CD8-positive, alpha-beta memory T cell (primary cell): ENCODE measurements around the gene TENM3. TPM values are rescaled to one million over a fixed set of nuclear protein-coding genes. Genes with fewer than 3 reads are reported as not detected.

Source experiments
- CTCF ChIA-PET: fragments of 350-600 bp; sonication (Branson Sonifier 250); formaldehyde crosslinking; loops from one replicate; lab custom pipeline; 2021; ENCODE audit warnings: antibody characterized with exemption; lab: Charles Lee
- POLR2A ChIA-PET: fragments of 350-600 bp; sonication (Branson Sonifier 250); formaldehyde crosslinking; loops from one replicate; lab custom pipeline; 2021; ENCODE audit warnings: antibody characterized with exemption; lab: Charles Lee
- DNase-seq, 5 donors: peaks; one replicate each; pipeline versions ENCODE4 v3.0.0 to v3.0.0-alpha.2; 2020 to 2022; ENCODE audit warnings: mixed read lengths in 1 of 5
- H3K27ac ChIP-seq: one replicate; pipeline ENCODE4 v1.7.0; 2013; ENCODE audit warnings: low read depth, mild to moderate bottlenecking, low read length, moderate library complexity
- H3K27me3 ChIP-seq: 2 replicates; pipeline ENCODE4 v1.7.0; 2013; ENCODE audit warnings: low read length, mild to moderate bottlenecking; ENCODE audit not compliant: insufficient read depth, poor library complexity, severe bottlenecking
- H3K36me3 ChIP-seq: 2 replicates; pipeline ENCODE4 v1.7.0; 2013; ENCODE audit warnings: mild to moderate bottlenecking, low read length, moderate library complexity; ENCODE audit not compliant: insufficient read depth
- H3K4me1 ChIP-seq: 2 replicates; pipeline ENCODE4 v1.7.0; 2013; ENCODE audit warnings: mild to moderate bottlenecking, low read length, moderate library complexity; ENCODE audit not compliant: insufficient read depth
- H3K4me3 ChIP-seq: 2 replicates; pipeline ENCODE4 v1.7.0; 2013; ENCODE audit warnings: mild to moderate bottlenecking, low read length
- H3K9me3 ChIP-seq: 2 replicates; pipeline ENCODE4 v1.7.0; 2013; ENCODE audit warnings: mild to moderate bottlenecking, low read length
- H3K27ac Mint-ChIP-seq, 8 donors: one replicate each; pipeline ENCODE4 v1.8.0; 2020 to 2021; ENCODE audit warnings: mixed read lengths in 8 of 8, mild to moderate bottlenecking in 6 of 8, inconsistent platforms in 3 of 8, moderate library complexity in 3 of 8
- H3K27me3 Mint-ChIP-seq, 2 donors: one replicate each; pipeline ENCODE4 v1.8.0; 2020 to 2021; ENCODE audit warnings: mixed read lengths in 2 of 2, mild to moderate bottlenecking in 1 of 2, moderate library complexity in 1 of 2
- H3K36me3 Mint-ChIP-seq, 3 donors: one replicate each; pipeline ENCODE4 v1.8.0; 2020 to 2021; ENCODE audit warnings: mixed read lengths in 3 of 3, inconsistent platforms in 1 of 3, mild to moderate bottlenecking in 1 of 3
- H3K4me1 Mint-ChIP-seq, 3 donors: one replicate each; pipeline ENCODE4 v1.8.0; 2020 to 2021; ENCODE audit warnings: mixed read lengths in 3 of 3, inconsistent platforms in 1 of 3, mild to moderate bottlenecking in 1 of 3
- H3K4me3 Mint-ChIP-seq, 7 donors: one replicate each; pipeline ENCODE4 v1.8.0; 2020 to 2021; ENCODE audit warnings: mixed read lengths in 7 of 7, mild to moderate bottlenecking in 6 of 7, moderate library complexity in 4 of 7, inconsistent platforms in 2 of 7
- H3K9me3 Mint-ChIP-seq, 5 donors: one replicate each; pipeline ENCODE4 v1.8.0; 2020 to 2022; ENCODE audit warnings: mixed read lengths in 5 of 5, mild to moderate bottlenecking in 3 of 5, moderate library complexity in 2 of 5, inconsistent platforms in 1 of 5
- polyA plus RNA-seq: library from polyadenylated mRNA; unstranded; fragments of 300-500 nt; fragmentation: Illumina TruSeq; gene quantifications from one replicate; pipeline ENCODE4 v1.2.3, GENCODE V29; 2021
- total RNA-seq, 2 experiments: library from RNA; stranded (reverse); gene quantifications; one replicate each; pipeline ENCODE4 v1.2.3, GENCODE V29; 2021

The TENM3 gene
- total and polyA plus RNA-seq, 3 experiments from 2014 or later: not detected

DNA sequence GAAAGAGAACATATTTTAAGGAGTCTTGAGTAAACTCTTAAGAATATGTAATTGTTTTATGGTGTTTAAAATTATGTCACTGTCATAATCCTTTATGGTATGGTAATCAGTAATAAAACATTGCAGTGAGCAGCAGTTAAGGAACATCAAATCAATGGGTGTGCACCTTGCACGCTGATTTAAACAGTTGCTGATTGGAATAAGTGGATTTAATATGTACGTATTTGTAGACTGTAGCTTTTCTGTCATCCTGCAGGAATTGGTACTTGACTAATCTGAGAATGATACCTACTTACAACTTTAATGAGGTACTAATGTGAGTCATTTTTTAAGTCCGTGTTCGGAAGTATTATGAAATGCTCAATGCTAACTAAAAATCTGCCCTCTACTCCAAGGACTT is 461.7 kb downstream of the TENM3 start:
- no peaks in the 10 kb centered on the region for H3K9me3 ChIP-seq
- no peak overlapping the region for H3K4me3 ChIP-seq
- ChIA-PET POLR2A (no interaction called here), CTCF (no interaction called here)
- peaks cover 7 to 12% of the 10 kb centered on the region in 2 donors for H3K27me3 Mint-ChIP-seq
- no peaks in the 10 kb centered on the region for H3K36me3 ChIP-seq
- no peak overlapping the region for H3K27ac Mint-ChIP-seq
- no peaks in the 10 kb centered on the region for H3K4me1 Mint-ChIP-seq
- H3K27ac ChIP-seq: no peak overlapping the region
- H3K36me3 Mint-ChIP-seq: no peaks in the 10 kb centered on the region
- no peak for DNase-seq
- H3K9me3 Mint-ChIP-seq: no peaks in the 10 kb centered on the region
- no peak overlapping the region for H3K4me3 Mint-ChIP-seq
- no peaks in the 10 kb centered on the region for H3K27me3 ChIP-seq
- H3K4me1 ChIP-seq: no peaks in the 10 kb centered on the region

DNA sequence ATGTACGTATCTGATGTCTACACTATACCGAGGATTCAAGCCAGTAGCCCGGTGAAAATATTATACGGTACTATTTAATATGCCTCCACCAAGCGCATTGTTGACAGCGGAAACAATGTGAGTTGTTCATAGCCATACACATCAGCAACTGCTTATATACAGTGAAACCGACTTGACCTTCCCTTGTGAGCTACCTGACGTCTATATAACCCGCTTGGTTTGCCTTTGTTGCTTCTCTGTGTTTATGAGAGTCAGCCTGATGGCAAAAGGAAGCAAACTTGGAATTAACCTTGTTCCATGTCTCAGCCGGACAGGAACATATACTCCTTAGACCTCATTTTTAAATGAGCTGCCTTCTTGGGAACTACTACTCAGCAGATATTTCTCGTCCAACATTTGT is 462.2 kb downstream of the TENM3 start:
- Mint-ChIP-seq H3K4me3 (no peak overlapping the region), H3K36me3 (no peaks in the 10 kb centered on the region), H3K9me3 (no peaks in the 10 kb centered on the region), H3K4me1 (no peaks in the 10 kb centered on the region), H3K27me3 (peaks cover 7 to 12% of the 10 kb centered on the region in 2 donors), H3K27ac (no peak overlapping the region)
- no peak overlapping the region for H3K4me3 ChIP-seq
- H3K36me3 ChIP-seq: no peaks in the 10 kb centered on the region
- H3K27ac ChIP-seq: no peak overlapping the region
- no peaks in the 10 kb centered on the region for H3K4me1 ChIP-seq
- H3K27me3 ChIP-seq: no peaks in the 10 kb centered on the region
- ChIA-PET CTCF (no interaction called here), POLR2A (no interaction called here)
- no peak for DNase-seq
- H3K9me3 ChIP-seq: no peaks in the 10 kb centered on the region

DNA sequence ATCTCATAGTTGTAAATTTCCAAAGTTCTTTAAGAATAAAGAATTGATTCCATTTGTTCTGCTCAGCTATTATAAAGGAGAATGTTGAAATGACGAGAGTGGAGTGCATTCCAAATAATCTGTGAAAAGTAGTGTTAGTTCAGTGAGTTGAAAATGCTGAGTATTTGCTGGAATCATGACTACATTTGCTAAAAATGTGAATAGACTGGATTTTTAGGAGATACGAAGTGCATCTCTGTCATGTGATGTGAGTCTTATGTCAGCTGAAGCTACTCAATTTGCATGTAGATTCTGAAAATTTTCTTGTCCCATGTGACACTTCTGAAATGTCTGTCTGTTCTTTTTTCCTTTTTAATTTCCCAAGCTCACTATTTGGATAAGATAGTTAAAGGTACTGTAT is 468.0 kb downstream of the TENM3 start:
- Histone ChIP-seq H3K27ac (no peak overlapping the region), H3K4me3 (no peak overlapping the region), H3K36me3 (no peaks in the 10 kb centered on the region), H3K4me1 (no peaks in the 10 kb centered on the region), H3K27me3 (no peaks in the 10 kb centered on the region), H3K9me3 (no peaks in the 10 kb centered on the region)
- ChIA-PET POLR2A (no interaction called here), CTCF (no interaction called here)
- Mint-ChIP-seq H3K4me1 (no peaks in the 10 kb centered on the region), H3K27ac (no peak overlapping the region), H3K27me3 (peaks cover 2 to 7% of the 10 kb centered on the region in 2 donors), H3K36me3 (no peaks in the 10 kb centered on the region), H3K4me3 (no peak overlapping the region), H3K9me3 (no peaks in the 10 kb centered on the region)
- no peak for DNase-seq

DNA sequence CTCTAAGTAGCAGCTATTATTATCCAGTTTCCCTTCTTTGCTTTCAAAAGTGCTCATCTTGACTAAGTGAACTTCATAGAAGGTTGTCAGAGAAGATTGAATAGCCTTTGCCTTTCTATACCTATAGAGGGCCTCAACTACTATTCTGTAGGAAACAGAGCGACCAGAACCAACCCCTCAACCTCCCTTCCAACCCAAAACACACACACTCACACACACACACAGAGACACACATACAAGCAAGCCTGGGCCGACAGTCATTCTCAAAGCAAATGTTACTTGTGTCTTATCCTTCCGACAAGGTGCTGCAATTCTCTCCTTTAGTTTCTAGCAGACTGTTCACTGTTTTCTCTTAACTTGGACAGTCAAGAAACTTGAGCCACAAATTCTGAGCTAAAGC is 472.3 kb downstream of the TENM3 start:
- DNase-seq: no peak
- H3K4me3 ChIP-seq: no peak overlapping the region
- Mint-ChIP-seq H3K27ac (no peak overlapping the region), H3K36me3 (no peaks in the 10 kb centered on the region), H3K27me3 (peaks cover 0 to 8% of the 10 kb centered on the region in 2 donors), H3K9me3 (no peaks in the 10 kb centered on the region), H3K4me1 (no peaks in the 10 kb centered on the region), H3K4me3 (no peak overlapping the region)
- no peak overlapping the region for H3K27ac ChIP-seq
- no peaks in the 10 kb centered on the region for H3K9me3 ChIP-seq
- no peaks in the 10 kb centered on the region for H3K36me3 ChIP-seq
- POLR2A ChIA-PET: no interaction called here
- no peaks in the 10 kb centered on the region for H3K4me1 ChIP-seq
- CTCF ChIA-PET: no interaction called here
- no peaks in the 10 kb centered on the region for H3K27me3 ChIP-seq

DNA sequence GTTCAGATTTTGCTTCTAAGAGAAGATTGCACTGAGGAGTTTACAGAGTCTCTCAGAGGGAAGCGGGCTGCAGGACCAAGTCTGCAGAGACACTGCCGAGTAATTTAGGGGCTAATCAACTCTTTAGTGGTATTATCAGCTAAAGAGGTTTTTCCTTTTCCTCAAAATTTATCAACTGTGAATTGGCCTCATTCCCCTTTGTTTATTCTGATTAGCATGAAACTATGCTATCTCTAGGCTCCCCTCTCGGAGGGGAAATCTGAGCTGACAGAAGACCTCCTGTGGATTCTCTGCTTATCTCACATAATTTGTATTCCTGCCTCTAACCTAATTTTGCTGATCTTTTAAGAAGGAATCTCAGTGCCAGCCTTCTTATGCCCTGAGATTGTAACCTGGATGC is 473.0 kb downstream of the TENM3 start:
- H3K9me3 ChIP-seq: no peaks in the 10 kb centered on the region
- Mint-ChIP-seq H3K4me1 (no peaks in the 10 kb centered on the region), H3K36me3 (no peaks in the 10 kb centered on the region), H3K4me3 (no peak overlapping the region), H3K27ac (no peak overlapping the region), H3K9me3 (no peaks in the 10 kb centered on the region), H3K27me3 (peaks cover 0 to 8% of the 10 kb centered on the region in 2 donors)
- no peaks in the 10 kb centered on the region for H3K4me1 ChIP-seq
- H3K27ac ChIP-seq: no peak overlapping the region
- H3K36me3 ChIP-seq: no peaks in the 10 kb centered on the region
- CTCF ChIA-PET: no interaction called here
- H3K27me3 ChIP-seq: no peaks in the 10 kb centered on the region
- POLR2A ChIA-PET: no interaction called here
- no peak overlapping the region for H3K4me3 ChIP-seq
- no peak for DNase-seq

DNA sequence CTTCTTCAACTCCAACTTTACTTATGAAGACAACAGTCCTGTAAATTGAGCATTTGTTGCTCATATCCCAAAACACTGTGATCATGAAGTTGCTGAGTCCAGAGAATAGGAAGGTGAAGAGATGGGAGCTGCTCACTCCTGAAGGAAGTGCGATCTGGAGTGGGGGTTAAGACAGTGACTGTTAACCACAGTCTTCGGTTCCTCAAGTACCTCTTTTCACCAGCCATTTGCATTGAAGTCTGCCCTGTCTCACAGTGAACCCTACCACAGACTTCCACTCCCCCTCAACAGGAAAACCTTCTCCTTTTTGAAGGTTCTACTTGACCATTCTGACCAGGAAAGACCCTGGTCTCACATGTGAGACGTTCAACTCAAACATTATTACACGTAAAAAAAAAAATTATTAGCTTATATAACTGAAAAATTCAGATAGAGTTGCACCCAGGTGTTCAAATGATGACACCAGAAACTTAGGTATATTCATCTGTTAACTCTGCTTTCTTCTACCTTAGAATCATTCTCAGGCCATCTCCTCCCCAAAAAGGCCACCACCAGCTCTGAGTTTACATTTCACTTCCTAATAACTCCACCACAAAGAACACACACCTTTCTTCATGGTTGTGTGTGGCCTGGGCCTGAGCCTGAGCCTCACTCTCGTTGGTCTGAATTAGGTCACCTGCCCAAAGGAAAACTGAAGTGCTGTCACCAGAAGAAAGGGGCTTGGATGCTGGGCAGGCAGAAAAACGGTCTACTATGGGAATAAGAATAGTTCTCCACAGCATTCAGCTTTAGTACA is 474.8 kb downstream of the TENM3 start:
- Mint-ChIP-seq H3K27me3 (peaks cover 0 to 8% of the 10 kb centered on the region in 2 donors), H3K4me3 (no peak overlapping the region), H3K27ac (no peak overlapping the region), H3K9me3 (no peaks in the 10 kb centered on the region), H3K4me1 (no peaks in the 10 kb centered on the region), H3K36me3 (no peaks in the 10 kb centered on the region)
- H3K27me3 ChIP-seq: no peaks in the 10 kb centered on the region
- H3K9me3 ChIP-seq: no peaks in the 10 kb centered on the region
- no peak overlapping the region for H3K4me3 ChIP-seq
- H3K36me3 ChIP-seq: no peaks in the 10 kb centered on the region
- ChIA-PET POLR2A (no interaction called here), CTCF (no interaction called here)
- no peaks in the 10 kb centered on the region for H3K4me1 ChIP-seq
- DNase-seq: no peak
- no peak overlapping the region for H3K27ac ChIP-seq

DNA sequence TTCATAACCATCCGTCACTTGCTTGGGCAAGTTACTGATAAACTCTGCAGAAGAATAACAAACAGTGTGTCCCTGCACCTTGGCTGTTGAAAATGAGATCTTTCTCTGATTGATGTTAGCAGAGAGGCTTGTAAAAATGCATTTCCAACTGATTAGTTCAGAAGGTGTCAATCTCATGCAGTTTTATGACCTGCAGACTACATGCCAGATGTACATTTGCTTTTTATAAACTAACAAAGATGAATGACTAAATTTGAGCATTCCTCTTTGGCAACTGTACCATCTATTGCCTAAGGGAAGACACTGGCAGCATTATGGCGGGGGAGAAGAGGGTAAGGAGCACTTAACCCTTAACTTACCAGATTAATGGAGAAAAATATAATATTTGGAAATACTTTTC is 481.2 kb downstream of the TENM3 start:
- ChIA-PET CTCF (no interaction called here), POLR2A (no interaction called here)
- Histone ChIP-seq H3K9me3 (no peaks in the 10 kb centered on the region), H3K4me3 (no peak overlapping the region), H3K27me3 (no peaks in the 10 kb centered on the region), H3K27ac (no peak overlapping the region), H3K36me3 (no peaks in the 10 kb centered on the region), H3K4me1 (no peaks in the 10 kb centered on the region)
- Mint-ChIP-seq H3K27ac (no peak overlapping the region), H3K27me3 (peaks cover 0 to 6% of the 10 kb centered on the region in 2 donors), H3K4me1 (no peaks in the 10 kb centered on the region), H3K36me3 (no peaks in the 10 kb centered on the region), H3K9me3 (no peaks in the 10 kb centered on the region), H3K4me3 (no peak overlapping the region)
- no peak for DNase-seq

DNA sequence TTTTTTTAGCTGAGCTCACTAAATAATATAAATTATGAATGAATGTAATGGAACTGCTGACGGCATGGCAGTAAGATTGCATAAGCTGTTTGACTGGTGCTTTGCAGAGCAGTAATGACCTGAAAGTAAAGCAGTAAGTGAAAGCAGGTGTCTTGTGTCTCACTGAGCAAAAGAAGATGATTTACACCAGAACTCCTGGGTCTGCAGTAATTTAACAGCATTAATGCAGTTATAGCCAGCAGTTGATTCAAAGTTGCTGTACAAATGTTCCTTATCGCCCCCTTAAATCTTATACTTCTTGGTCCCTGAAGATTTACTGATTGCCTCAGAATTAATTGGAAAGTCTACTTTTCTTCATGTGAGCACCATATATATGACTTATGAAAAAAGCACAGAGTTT is 486.3 kb downstream of the TENM3 start:
- Histone ChIP-seq H3K9me3 (no peaks in the 10 kb centered on the region), H3K4me3 (no peak overlapping the region), H3K36me3 (no peaks in the 10 kb centered on the region), H3K4me1 (no peaks in the 10 kb centered on the region), H3K27me3 (no peaks in the 10 kb centered on the region), H3K27ac (no peak overlapping the region)
- no peak for DNase-seq
- Mint-ChIP-seq H3K4me3 (no peak overlapping the region), H3K4me1 (no peaks in the 10 kb centered on the region), H3K27ac (no peak overlapping the region), H3K27me3 (peaks cover 0 to 14% of the 10 kb centered on the region in 2 donors), H3K36me3 (peaks cover 0 to 2% (median 0%) of the 10 kb centered on the region in 3 donors), H3K9me3 (no peaks in the 10 kb centered on the region)
- CTCF ChIA-PET: no interaction called here
- POLR2A ChIA-PET: no interaction called here
